ENCODE data around the gene CTNNA3. TPM values are rescaled to one million over a fixed set of nuclear protein-coding genes. Genes with fewer than 3 reads are reported as not detected.

CTNNA3 gene
- total and polyA plus RNA-seq, 10 donors: 0.03 to 2.4 (median 0.76) TPM; not detected in 1

DNA sequence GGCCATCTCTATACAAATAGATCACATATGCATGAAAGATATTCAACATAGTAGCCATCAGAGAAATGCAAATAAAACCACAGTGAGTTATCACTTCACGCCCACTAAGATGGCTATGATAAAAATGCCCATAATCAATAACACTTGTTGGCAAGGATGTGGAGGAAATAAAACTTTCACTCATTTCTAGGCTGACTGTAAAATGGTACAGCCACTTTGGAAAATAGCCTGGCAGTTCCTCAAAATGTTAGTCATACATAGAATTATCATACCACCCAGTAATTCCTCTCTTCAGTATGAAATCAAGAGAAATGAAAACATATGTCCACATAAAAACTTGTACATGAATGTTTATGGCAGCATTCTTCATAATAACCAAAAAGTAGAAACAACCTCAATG lies 445.3 kb downstream of the CTNNA3 start:
- TF ChIP-seq POLR2A (IDR thresholded peaks at IDR 0.05) (no peak), POLR2AphosphoS5 (IDR thresholded peaks at IDR 0.05) (no peak)
- TF ChIP-seq, protein P1, sequence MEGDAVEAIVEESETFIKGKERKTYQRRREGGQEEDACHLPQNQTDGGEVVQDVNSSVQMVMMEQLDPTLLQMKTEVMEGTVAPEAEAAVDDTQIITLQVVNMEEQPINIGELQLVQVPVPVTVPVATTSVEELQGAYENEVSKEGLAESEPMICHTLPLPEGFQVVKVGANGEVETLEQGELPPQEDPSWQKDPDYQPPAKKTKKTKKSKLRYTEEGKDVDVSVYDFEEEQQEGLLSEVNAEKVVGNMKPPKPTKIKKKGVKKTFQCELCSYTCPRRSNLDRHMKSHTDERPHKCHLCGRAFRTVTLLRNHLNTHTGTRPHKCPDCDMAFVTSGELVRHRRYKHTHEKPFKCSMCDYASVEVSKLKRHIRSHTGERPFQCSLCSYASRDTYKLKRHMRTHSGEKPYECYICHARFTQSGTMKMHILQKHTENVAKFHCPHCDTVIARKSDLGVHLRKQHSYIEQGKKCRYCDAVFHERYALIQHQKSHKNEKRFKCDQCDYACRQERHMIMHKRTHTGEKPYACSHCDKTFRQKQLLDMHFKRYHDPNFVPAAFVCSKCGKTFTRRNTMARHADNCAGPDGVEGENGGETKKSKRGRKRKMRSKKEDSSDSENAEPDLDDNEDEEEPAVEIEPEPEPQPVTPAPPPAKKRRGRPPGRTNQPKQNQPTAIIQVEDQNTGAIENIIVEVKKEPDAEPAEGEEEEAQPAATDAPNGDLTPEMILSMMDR (IDR thresholded peaks at IDR 0.05 in 8 of 11, conservative IDR thresholded peaks at IDR 0.05 in 3 of 11): no peak
- no peaks in the 10 kb centered on the region for H3K36me3 ChIP-seq
- intact Hi-C loops (cut with DNase I; ENCODE audit: low total_unique reads): no loop called here
- no peak overlapping the region for H3K27ac ChIP-seq
- H3K4me1 ChIP-seq: no peaks in the 10 kb centered on the region
- no peak overlapping the region for H3K4me3 ChIP-seq
- peaks cover 0 to 15% (median 2%) of the 10 kb centered on the region in 8 donors for H3K9me3 ChIP-seq
- no peak for DNase-seq
- no peaks in the 10 kb centered on the region for H3K27me3 ChIP-seq (replicated peaks in 1 of 7)
- 74 to 95% (median 92%) methylated on average over 1 of the region's 1 CpG for WGBS, 5 donors

GRCh38 chr10:67246066-67246555 lies 449.9 kb downstream of the CTNNA3 start:
- no peak for TF ChIP-seq POLR2A (IDR thresholded peaks at IDR 0.05)
- TF ChIP-seq POLR2AphosphoS5 (IDR thresholded peaks at IDR 0.05): no peak
- TF ChIP-seq, protein P1 (IDR thresholded peaks at IDR 0.05 in 8 of 11, conservative IDR thresholded peaks at IDR 0.05 in 3 of 11): no peak
- 82 to 93% (median 91%) methylated on average over 3 of the region's 3 CpGs for WGBS, 5 donors

GRCh38 chr10:67242528-67242927 lies 453.5 kb downstream of the CTNNA3 start:
- Histone ChIP-seq H3K36me3 (no peaks in the 10 kb centered on the region), H3K9me3 (no peaks in the 10 kb centered on the region), H3K4me1 (no peaks in the 10 kb centered on the region), H3K27ac (no peak overlapping the region), H3K27me3 (replicated peaks in 1 of 7) (no peaks in the 10 kb centered on the region), H3K4me3 (no peak overlapping the region)
- TF ChIP-seq, protein P1 (IDR thresholded peaks at IDR 0.05 in 8 of 11, conservative IDR thresholded peaks at IDR 0.05 in 3 of 11): no peak
- no peak for TF ChIP-seq POLR2A (IDR thresholded peaks at IDR 0.05)
- WGBS, 5 donors: 45 to 82% (median 68%) methylated on average over 3 of the region's 3 CpGs
- intact Hi-C loops (cut with DNase I; ENCODE audit: low total_unique reads): no loop called here
- no peak for DNase-seq

More at GRCh38 chr10:67246066-67246555, 449.9 kb downstream of the CTNNA3 start:
- Histone ChIP-seq H3K4me3 (no peak overlapping the region), H3K27me3 (replicated peaks in 1 of 7) (no peaks in the 10 kb centered on the region), H3K9me3 (peaks cover 0 to 15% (median 2%) of the 10 kb centered on the region in 8 donors), H3K36me3 (no peaks in the 10 kb centered on the region), H3K4me1 (no peaks in the 10 kb centered on the region), H3K27ac (no peak overlapping the region)
- intact Hi-C loops (cut with DNase I; ENCODE audit: low total_unique reads): no loop called here
- DNase-seq: no peak

- Histone ChIP-seq H3K9me3 (no peaks in the 10 kb centered on the region), H3K27me3 (replicated peaks in 1 of 7) (no peaks in the 10 kb centered on the region), H3K4me3 (no peak overlapping the region), H3K36me3 (no peaks in the 10 kb centered on the region), H3K27ac (no peak overlapping the region), H3K4me1 (no peaks in the 10 kb centered on the region)
- WGBS, 5 donors: 0 to 57% (median 25%) methylated on average over 1 of the region's 1 CpG
- intact Hi-C loops (cut with DNase I; ENCODE audit: low total_unique reads): no loop called here
- TF ChIP-seq, protein P1 (IDR thresholded peaks at IDR 0.05 in 8 of 11, conservative IDR thresholded peaks at IDR 0.05 in 3 of 11): no peak
- TF ChIP-seq POLR2A (IDR thresholded peaks at IDR 0.05) (no peak), POLR2AphosphoS5 (IDR thresholded peaks at IDR 0.05) (no peak)
- DNase-seq: no peak
These were observed 454.5 kb downstream of the CTNNA3 start for GRCh38 chr10:67241451-67241850.

Data from spleen (tissue), 11 donors.